ENCODE results near the gene TPCN2. TPM values are rescaled to one million over a fixed set of nuclear protein-coding genes. Genes with fewer than 3 reads are reported as not detected.

The TPCN2 gene
- total and polyA plus RNA-seq, 9 of the 15 experiments (the other 6 are each of a cell fraction or from before 2014, with no cell fraction given), result 0.66 to 10.2 (median 4.6) TPM

DNA sequence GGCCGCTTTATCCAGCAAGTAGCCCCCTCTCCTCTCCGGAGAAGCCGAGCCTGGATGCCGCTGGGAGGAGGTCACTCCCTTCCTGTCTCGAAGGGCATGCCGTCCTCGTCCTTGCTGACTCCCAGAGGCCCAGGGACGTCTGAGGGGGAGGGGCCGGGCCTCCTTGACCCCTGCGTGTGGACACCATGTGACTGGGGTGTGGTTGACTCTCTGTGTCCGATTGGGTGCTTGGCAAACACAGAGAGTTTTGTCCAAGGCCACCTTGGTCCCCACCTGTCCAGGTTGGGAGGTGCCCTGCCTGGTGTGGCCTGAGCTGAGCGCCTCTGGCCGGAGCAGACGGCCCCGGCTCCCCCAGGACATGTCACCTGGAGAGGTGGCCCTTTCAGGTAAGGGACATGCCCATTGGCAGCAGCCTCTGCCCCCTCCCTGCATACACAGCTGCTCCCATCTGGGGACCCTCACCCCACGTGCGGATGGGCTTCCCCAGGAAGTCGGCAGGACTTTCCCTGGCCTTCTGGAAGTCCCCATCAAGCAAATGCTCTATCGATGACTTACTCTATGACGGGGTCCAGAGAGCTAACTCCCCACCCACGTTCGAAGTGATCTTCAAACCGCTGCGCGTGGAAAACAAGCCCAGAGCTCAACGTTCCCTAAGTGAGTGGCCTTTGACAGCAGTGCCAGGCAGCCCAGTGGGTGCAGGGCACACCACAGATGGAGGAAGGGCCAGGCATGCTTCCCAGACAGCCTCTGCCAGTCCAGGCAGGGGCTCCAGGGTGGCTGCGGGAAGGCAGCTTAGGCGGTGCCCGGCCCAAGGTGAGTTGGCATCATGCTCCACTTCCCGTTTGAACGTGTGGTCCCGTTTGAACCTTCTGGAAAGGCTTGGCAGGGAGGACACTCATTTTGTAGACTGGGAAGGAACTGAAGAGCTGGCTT, 106.8 kb downstream of the TPCN2 start, which contains the start of gene SMIM38 (continued):
- TF ChIP-seq ZNF609 (CRISPR knock-in tag; IDR thresholded peaks at IDR 0.05; ENCODE audit: borderline replicate concordance) (no peak), TCF15 (CRISPR knock-in tag; IDR thresholded peaks at IDR 0.05) (no peak), EWSR1 (IDR thresholded peaks at IDR 0.05; ENCODE audit: borderline replicate concordance, low read depth, partially characterized antibody) (no peak), SP1 (CRISPR knock-in tag; IDR thresholded peaks at IDR 0.05) (no peak), ZNF639 (CRISPR knock-in tag; conservative IDR thresholded peaks at IDR 0.05 in 1 of 2, IDR thresholded peaks at IDR 0.05 in 1 of 2) (no peak), SIN3A (IDR thresholded peaks at IDR 0.05; ENCODE audit: borderline replicate concordance in 2 of 2, control insufficient read depth in 1 of 2, low read depth in 2 of 2, low read length in 2 of 2) (no peak), RBM25 (IDR thresholded peaks at IDR 0.05; ENCODE audit: low read depth, low read length, severe bottlenecking) (no peak), KLF13 (tag; IDR thresholded peaks at IDR 0.05; ENCODE audit: borderline replicate concordance, low read depth) (no peak)
- TF ChIP-seq, protein P1, sequence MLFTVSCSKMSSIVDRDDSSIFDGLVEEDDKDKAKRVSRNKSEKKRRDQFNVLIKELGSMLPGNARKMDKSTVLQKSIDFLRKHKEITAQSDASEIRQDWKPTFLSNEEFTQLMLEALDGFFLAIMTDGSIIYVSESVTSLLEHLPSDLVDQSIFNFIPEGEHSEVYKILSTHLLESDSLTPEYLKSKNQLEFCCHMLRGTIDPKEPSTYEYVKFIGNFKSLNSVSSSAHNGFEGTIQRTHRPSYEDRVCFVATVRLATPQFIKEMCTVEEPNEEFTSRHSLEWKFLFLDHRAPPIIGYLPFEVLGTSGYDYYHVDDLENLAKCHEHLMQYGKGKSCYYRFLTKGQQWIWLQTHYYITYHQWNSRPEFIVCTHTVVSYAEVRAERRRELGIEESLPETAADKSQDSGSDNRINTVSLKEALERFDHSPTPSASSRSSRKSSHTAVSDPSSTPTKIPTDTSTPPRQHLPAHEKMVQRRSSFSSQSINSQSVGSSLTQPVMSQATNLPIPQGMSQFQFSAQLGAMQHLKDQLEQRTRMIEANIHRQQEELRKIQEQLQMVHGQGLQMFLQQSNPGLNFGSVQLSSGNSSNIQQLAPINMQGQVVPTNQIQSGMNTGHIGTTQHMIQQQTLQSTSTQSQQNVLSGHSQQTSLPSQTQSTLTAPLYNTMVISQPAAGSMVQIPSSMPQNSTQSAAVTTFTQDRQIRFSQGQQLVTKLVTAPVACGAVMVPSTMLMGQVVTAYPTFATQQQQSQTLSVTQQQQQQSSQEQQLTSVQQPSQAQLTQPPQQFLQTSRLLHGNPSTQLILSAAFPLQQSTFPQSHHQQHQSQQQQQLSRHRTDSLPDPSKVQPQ (CRISPR knock-in tag; IDR thresholded peaks at IDR 0.05; ENCODE audit: borderline replicate concordance), result no peak

Measured in K562 (cell line).